Vagina (tissue), 2 donors: Measurements from ENCODE around the gene PITRM1. TPM values are rescaled to one million over a fixed set of nuclear protein-coding genes. Genes with fewer than 3 reads are reported as not detected.

Experiments used
- DNase-seq, 2 donors: peaks; one replicate each; pipeline ENCODE4 v3.0.0-alpha.2; 2017; ENCODE audit errors: extremely low spot score in 2 of 2
- H3K27ac ChIP-seq: fragments of 200-600 bp; sonication (generic); one replicate; pipeline ENCODE4 v1.5.1; 2019
- H3K27me3 ChIP-seq: fragments of 200-600 bp; sonication (generic); one replicate; pipeline ENCODE4 v1.5.1; 2019
- H3K36me3 ChIP-seq, 2 donors: fragments of 200-600 bp; sonication (generic); one replicate each; pipeline ENCODE4 v1.5.1; 2017 to 2019
- H3K4me1 ChIP-seq: fragments of 200-600 bp; sonication (generic); one replicate; pipeline ENCODE4 v1.5.1; 2019
- H3K4me3 ChIP-seq, 2 donors: fragments of 200-600 bp; sonication (generic); 1 replicate in 1 of 2; 2 replicates in 1 of 2; pipeline ENCODE4 v1.5.1; 2016 to 2019
- H3K9me3 ChIP-seq: fragments of 200-600 bp; sonication (generic); one replicate; pipeline ENCODE4 v1.5.1; 2019
- POLR2A ChIP-seq, 2 donors: fragments of 450-650 bp; IDR thresholded peaks; one replicate each; pipeline ENCODE4 v1.6.1; 2017; ENCODE audit warnings: antibody characterized with exemption in 2 of 2, mild to moderate bottlenecking in 2 of 2, moderate library complexity in 2 of 2
- POLR2AphosphoS5 ChIP-seq, 2 donors: sonication (generic); formaldehyde crosslinking; IDR thresholded peaks; one replicate each; pipeline ENCODE4 v1.9.0; 2017; ENCODE audit warnings: antibody characterized with exemption in 2 of 2, mild to moderate bottlenecking in 2 of 2, low read depth in 1 of 2; ENCODE audit not compliant: insufficient read depth in 1 of 2
- intact Hi-C: fragments of 100-400 bp; cut with DNase I; formaldehyde crosslinking; loops from one replicate; pipeline ENCODE4 v1.15.1; 2023
- total RNA-seq: library from RNA; depleted of rRNA; stranded (reverse); fragments of >200 nt; gene quantifications from one replicate; pipeline ENCODE4 v1.2.3, GENCODE V29; 2016
- TF ChIP-seq, protein P1 (sequence below), 3 experiments: fragments of 450-650 bp in 2 of 3; fragments of 200-600 bp in 1 of 3; sonication (generic) in 1 of 3; IDR thresholded peaks; one replicate each; pipeline ENCODE4 v1.5.1; 2017 to 2019; ENCODE audit warnings: antibody characterized with exemption in 3 of 3, mild to moderate bottlenecking in 2 of 3, moderate library complexity in 2 of 3

Gene PITRM1
- total RNA-seq, 1 donor from 2014 or later, result 58.9 TPM

DNA sequence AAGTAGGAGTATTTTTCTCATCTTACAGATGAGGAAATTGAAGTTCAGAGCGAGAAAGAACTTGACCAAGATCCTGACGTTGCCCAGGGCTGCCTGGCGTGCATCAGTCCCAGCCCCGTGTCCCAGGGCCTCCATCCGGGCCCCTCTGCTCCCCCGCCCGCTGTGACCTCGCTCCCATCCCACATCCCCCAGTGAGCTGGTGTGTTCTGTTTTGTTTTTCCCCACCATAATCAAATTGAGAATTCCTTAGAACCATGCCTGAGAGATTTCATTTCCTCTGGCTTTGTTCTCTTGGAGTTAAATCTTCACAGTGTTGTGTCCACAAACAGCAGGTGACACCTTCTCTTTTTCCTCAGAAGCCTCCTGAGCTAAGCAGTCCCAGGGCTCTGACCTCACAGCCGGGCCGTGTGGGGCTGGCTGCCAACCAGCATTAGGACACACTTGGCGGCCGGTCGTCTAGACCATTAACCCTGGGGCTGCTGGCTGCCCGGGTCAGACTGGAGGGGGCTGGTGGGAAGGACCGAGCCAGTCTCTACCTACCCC is 60.9 kb downstream of the PITRM1 start:
- Histone ChIP-seq H3K4me1 (peaks cover 6% of the 10 kb centered on the region), H3K27ac (no peak overlapping the region), H3K27me3 (no peaks in the 10 kb centered on the region), H3K4me3 (no peak overlapping the region), H3K36me3 (peaks cover 0 to 19% of the 10 kb centered on the region in 2 donors), H3K9me3 (no peaks in the 10 kb centered on the region)
- intact Hi-C loops, result no loop called here
- DNase-seq, result no peak
- TF ChIP-seq POLR2A (IDR thresholded peaks at IDR 0.05) (no peak), POLR2AphosphoS5 (IDR thresholded peaks at IDR 0.05; ENCODE audit: insufficient read depth in 1 of 2, low read depth in 1 of 2) (no peak)
- TF ChIP-seq, protein P1, sequence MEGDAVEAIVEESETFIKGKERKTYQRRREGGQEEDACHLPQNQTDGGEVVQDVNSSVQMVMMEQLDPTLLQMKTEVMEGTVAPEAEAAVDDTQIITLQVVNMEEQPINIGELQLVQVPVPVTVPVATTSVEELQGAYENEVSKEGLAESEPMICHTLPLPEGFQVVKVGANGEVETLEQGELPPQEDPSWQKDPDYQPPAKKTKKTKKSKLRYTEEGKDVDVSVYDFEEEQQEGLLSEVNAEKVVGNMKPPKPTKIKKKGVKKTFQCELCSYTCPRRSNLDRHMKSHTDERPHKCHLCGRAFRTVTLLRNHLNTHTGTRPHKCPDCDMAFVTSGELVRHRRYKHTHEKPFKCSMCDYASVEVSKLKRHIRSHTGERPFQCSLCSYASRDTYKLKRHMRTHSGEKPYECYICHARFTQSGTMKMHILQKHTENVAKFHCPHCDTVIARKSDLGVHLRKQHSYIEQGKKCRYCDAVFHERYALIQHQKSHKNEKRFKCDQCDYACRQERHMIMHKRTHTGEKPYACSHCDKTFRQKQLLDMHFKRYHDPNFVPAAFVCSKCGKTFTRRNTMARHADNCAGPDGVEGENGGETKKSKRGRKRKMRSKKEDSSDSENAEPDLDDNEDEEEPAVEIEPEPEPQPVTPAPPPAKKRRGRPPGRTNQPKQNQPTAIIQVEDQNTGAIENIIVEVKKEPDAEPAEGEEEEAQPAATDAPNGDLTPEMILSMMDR (IDR thresholded peaks at IDR 0.05), result no peak

DNA sequence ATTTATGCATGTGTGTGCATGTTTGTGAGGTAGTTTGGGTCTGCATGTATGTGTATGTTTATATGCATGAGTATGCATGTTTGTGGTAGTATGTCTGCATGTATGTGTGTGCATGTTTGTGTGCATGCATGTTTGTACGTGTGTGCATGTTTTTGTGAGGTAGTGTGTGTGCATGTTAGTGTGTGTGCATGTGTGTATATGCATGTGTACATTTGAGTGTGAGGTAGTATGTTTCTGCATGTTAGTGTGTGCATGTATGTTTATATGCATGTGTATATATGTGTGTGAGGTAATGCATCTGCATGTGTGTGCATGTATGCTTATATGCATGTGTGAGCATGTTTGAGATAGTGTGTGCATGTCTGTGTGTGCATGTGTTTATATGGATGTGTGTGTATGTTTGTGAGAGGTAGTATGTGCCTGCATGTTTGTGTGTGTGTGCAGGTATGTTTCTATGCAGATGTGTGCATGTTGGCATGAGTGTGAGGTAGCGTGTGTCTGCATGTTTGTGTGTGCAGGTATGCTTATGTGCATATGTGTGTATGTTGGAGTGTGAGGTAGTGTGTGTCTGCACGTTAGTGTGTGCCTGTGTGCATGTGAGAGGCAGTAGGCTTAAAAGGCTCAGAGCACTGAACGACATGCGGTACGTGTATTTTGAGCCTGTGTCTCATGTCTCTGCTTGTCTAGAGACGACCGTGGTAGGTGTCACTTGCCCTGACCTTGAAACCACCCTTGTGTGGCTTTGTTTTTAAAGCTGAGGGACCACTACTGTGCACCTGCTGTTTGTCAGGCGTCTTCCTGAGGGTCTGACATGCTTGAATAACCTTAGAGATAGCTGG is 61.6 kb downstream of the PITRM1 start:
- intact Hi-C loops, result no loop called here
- no peak for DNase-seq
- H3K27ac ChIP-seq, result no peak overlapping the region
- peaks cover 6% of the 10 kb centered on the region for H3K4me1 ChIP-seq
- no peak overlapping the region for H3K4me3 ChIP-seq
- peaks cover 0 to 19% of the 10 kb centered on the region in 2 donors for H3K36me3 ChIP-seq
- no peaks in the 10 kb centered on the region for H3K27me3 ChIP-seq
- TF ChIP-seq, protein P1 (IDR thresholded peaks at IDR 0.05), result no peak
- TF ChIP-seq POLR2A (IDR thresholded peaks at IDR 0.05) (no peak), POLR2AphosphoS5 (IDR thresholded peaks at IDR 0.05; ENCODE audit: insufficient read depth in 1 of 2, low read depth in 1 of 2) (no peak)
- no peaks in the 10 kb centered on the region for H3K9me3 ChIP-seq

DNA sequence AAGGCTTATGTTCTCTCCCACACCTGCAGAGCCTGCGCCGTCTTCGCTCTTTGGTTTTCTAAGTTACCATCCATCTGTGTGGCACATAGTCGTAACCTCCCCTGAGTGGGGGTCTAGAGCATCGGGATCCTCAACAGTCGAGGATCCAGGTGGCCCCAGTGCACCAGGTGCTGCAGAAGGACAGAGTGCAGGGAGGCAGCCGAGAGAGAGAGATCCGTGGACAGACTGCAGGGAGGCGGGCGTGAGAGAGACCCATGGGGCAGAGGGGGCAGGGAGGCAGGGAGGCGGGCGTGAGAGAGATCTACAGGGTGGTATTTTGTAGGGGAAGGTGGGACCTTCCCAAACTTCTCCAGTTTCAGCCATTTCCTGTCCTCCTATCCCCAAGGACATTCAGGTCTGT is 62.9 kb downstream of the PITRM1 start:
- no peak for DNase-seq
- TF ChIP-seq, protein P1 (IDR thresholded peaks at IDR 0.05), result no peak
- TF ChIP-seq POLR2A (IDR thresholded peaks at IDR 0.05), result no peak
- Histone ChIP-seq H3K4me3 (no peak overlapping the region), H3K27me3 (no peaks in the 10 kb centered on the region), H3K27ac (no peak overlapping the region), H3K9me3 (no peaks in the 10 kb centered on the region), H3K4me1 (peaks cover 6% of the 10 kb centered on the region), H3K36me3 (peaks cover 0 to 19% of the 10 kb centered on the region in 2 donors)
- intact Hi-C loops, result no loop called here

DNA sequence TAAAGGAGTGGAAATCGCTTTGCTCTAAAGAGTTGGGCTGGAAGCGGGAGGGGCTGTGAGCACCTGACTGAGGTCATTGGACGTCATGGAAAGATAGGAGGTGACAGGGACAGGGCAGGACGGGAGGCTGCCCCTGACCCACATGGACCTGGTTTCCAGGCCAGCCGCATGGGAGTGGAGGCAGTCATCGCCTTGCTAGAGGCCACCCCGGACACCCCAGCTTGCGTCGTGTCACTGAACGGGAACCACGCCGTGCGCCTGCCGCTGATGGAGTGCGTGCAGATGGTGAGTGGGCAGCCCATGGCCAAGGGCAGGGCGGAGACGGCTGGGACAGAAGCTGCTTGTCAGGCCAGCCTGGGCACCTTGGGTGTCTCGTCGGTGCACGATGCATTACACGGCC is 63.4 kb downstream of the PITRM1 start:
- no peak for DNase-seq
- TF ChIP-seq POLR2A (IDR thresholded peaks at IDR 0.05), result no peak
- TF ChIP-seq, protein P1 (IDR thresholded peaks at IDR 0.05), result no peak
- no peak for TF ChIP-seq POLR2AphosphoS5 (IDR thresholded peaks at IDR 0.05; ENCODE audit: insufficient read depth in 1 of 2, low read depth in 1 of 2)
- Histone ChIP-seq H3K9me3 (no peaks in the 10 kb centered on the region), H3K4me1 (peaks cover 6% of the 10 kb centered on the region), H3K27ac (no peak overlapping the region), H3K27me3 (no peaks in the 10 kb centered on the region), H3K36me3 (peaks cover 0 to 22% of the 10 kb centered on the region in 2 donors), H3K4me3 (no peak overlapping the region)
- intact Hi-C loops, result no loop called here

DNA sequence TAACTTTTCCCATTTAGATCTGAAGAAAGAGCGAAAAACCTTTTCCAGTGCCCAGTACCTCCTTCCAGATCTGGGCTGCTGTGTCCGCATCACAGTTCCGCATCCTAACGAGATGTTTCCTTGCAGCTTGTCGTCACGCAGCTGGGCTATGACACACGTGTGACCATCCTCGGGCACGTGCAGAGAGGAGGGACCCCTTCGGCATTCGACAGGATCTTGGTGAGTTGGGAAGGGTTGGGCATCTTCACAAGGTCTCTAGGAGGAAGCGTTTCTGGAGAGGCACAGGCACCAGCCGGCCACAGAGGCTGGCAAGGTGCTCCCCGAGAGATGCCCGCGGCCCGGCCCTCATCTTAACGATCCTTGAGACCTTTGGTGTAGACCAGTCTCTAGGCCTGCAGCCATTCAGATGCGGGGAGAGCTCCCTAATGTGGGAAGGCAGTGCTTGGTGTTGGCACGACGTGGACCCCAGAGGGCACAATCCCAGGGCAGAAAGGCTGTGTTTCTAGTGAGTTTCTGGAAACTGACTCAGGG is 63.9 kb downstream of the PITRM1 start:
- DNase-seq, result no peak
- intact Hi-C loops, result no loop called here
- no peaks in the 10 kb centered on the region for H3K27me3 ChIP-seq
- peaks cover 0 to 26% of the 10 kb centered on the region in 2 donors for H3K36me3 ChIP-seq
- H3K9me3 ChIP-seq, result no peaks in the 10 kb centered on the region
- H3K4me1 ChIP-seq, result peaks cover 6% of the 10 kb centered on the region
- no peak overlapping the region for H3K4me3 ChIP-seq
- no peak overlapping the region for H3K27ac ChIP-seq
- TF ChIP-seq, protein P1 (IDR thresholded peaks at IDR 0.05), result no peak
- no peak for TF ChIP-seq POLR2A (IDR thresholded peaks at IDR 0.05)
- no peak for TF ChIP-seq POLR2AphosphoS5 (IDR thresholded peaks at IDR 0.05; ENCODE audit: insufficient read depth in 1 of 2, low read depth in 1 of 2)
